Loucy (cell line): ENCODE measurements around the gene EZR.

ENCODE experiments used
- EZH2phosphoT487 ChIP-seq: fragments of 200-600 bp; IDR thresholded peaks from 2 replicates; pipeline ENCODE4 v1.6.1; 2018; ENCODE audit warnings: antibody characterized with exemption, mild to moderate bottlenecking, moderate library complexity, borderline replicate concordance
- TF ChIP-seq, protein P1 (sequence below): fragments of 200-600 bp; sonication (generic); conservative IDR thresholded peaks from 2 replicates; pipeline ENCODE4 v1.5.1; 2014; ENCODE audit warnings: mild to moderate bottlenecking, antibody characterized with exemption, low read length

DNA sequence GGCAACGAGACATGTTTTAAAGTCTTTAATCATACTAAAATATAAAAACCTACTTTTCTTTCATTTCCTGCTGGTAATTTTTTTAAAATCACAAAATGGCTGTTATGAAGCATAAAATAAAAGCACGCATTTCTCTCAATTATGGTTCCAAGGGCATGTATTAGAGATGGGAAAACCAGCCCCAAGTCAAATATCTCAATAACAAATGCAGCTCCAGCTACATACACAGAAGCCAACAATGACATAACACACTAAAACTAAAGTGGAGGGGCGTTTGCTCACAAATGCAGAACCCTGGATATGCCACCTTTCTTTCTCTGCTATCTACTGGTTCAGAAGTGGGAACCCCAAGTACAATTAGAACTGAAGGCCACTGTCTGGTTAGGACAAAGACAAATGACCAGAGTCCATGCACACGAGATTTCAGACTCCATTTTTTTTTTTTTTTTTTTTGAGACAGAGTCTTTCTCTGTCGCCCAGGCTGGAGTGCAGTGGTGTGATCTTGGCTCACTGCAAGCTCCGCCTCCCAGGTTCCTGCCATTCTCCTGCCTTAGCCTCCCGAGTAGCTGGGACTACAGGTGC lies 27.8 kb downstream of the EZR start:
- TF ChIP-seq, protein P1, sequence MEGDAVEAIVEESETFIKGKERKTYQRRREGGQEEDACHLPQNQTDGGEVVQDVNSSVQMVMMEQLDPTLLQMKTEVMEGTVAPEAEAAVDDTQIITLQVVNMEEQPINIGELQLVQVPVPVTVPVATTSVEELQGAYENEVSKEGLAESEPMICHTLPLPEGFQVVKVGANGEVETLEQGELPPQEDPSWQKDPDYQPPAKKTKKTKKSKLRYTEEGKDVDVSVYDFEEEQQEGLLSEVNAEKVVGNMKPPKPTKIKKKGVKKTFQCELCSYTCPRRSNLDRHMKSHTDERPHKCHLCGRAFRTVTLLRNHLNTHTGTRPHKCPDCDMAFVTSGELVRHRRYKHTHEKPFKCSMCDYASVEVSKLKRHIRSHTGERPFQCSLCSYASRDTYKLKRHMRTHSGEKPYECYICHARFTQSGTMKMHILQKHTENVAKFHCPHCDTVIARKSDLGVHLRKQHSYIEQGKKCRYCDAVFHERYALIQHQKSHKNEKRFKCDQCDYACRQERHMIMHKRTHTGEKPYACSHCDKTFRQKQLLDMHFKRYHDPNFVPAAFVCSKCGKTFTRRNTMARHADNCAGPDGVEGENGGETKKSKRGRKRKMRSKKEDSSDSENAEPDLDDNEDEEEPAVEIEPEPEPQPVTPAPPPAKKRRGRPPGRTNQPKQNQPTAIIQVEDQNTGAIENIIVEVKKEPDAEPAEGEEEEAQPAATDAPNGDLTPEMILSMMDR, result no peak
- TF ChIP-seq EZH2phosphoT487, result no peak
